Keratinocyte (primary cell): ENCODE measurements around the gene TNFAIP8. TPM values are rescaled to one million over a fixed set of nuclear protein-coding genes. Genes with fewer than 3 reads are reported as not detected.

Experiments used
- DNase-seq: peaks from one replicate; pipeline ENCODE4 v3.0.0-alpha.2; 2011; ENCODE audit warnings: low read depth, missing footprints, low spot score
- FAIRE-seq: peaks from 2 replicates; lab custom pipeline; 2011; peaks lifted over from hg19 to GRCh38; lab: Jason Lieb, UNC
- H2AFZ ChIP-seq: 2 replicates; pipeline ENCODE4 v1.6.0; 2012; ENCODE audit warnings: low read length, control low read depth, inconsistent platforms; ENCODE audit not compliant: control insufficient read depth
- H3K27ac ChIP-seq: 2 replicates; pipeline ENCODE4 v1.5.1; 2011; ENCODE audit warnings: low read length; ENCODE audit not compliant: control insufficient read depth, insufficient read depth
- H3K27me3 ChIP-seq: 3 replicates; pipeline ENCODE4 v1.6.0; 2011; ENCODE audit warnings: low read length; ENCODE audit not compliant: control insufficient read depth, insufficient read depth; ENCODE audit errors: extremely low read depth
- H3K36me3 ChIP-seq, 2 experiments: 2 replicates in 1 of 2; 3 replicates in 1 of 2; pipeline ENCODE4 v1.5.1; 2011; ENCODE audit warnings: low read length in 2 of 2, mild to moderate bottlenecking in 1 of 2; ENCODE audit not compliant: control insufficient read depth in 2 of 2, insufficient read depth in 2 of 2; ENCODE audit errors: extremely low read depth in 1 of 2
- H3K4me1 ChIP-seq: 3 replicates; pipeline ENCODE4 v1.5.1; 2011; ENCODE audit warnings: low read length; ENCODE audit not compliant: control insufficient read depth, insufficient read depth; ENCODE audit errors: extremely low read depth
- H3K4me2 ChIP-seq: 3 replicates; pipeline ENCODE4 v1.6.0; 2011; ENCODE audit warnings: low read depth, low read length; ENCODE audit not compliant: control insufficient read depth, insufficient read depth; ENCODE audit errors: extremely low read depth
- H3K4me3 ChIP-seq, 3 experiments: fragments of 200-600 bp in 1 of 3; sonication (generic) in 1 of 3; 2 replicates in 2 of 3; 3 replicates in 1 of 3; pipeline ENCODE4 v1.5.1; 2011 to 2016; ENCODE audit warnings: low read length in 3 of 3, mild to moderate bottlenecking in 3 of 3, control low read depth in 2 of 3, inconsistent platforms in 1 of 3, low read depth in 1 of 3, mixed read lengths in 1 of 3, mixed run types in 1 of 3, moderate library complexity in 1 of 3; ENCODE audit not compliant: control insufficient read depth in 2 of 3, insufficient read depth in 2 of 3; ENCODE audit errors: extremely low read depth in 1 of 3
- H3K79me2 ChIP-seq: 2 replicates; pipeline ENCODE4 v1.6.0; 2012; ENCODE audit warnings: low read length; ENCODE audit not compliant: control insufficient read depth, insufficient read depth
- H3K9ac ChIP-seq: 3 replicates; pipeline ENCODE4 v1.6.0; 2011; ENCODE audit warnings: low read length; ENCODE audit not compliant: control insufficient read depth, insufficient read depth; ENCODE audit errors: extremely low read depth
- H3K9me1 ChIP-seq: 3 replicates; pipeline ENCODE4 v1.6.0; 2011; ENCODE audit warnings: low read length; ENCODE audit not compliant: control insufficient read depth, insufficient read depth; ENCODE audit errors: extremely low read depth
- H3K9me3 ChIP-seq: 2 replicates; pipeline ENCODE4 v1.5.1; 2012; ENCODE audit warnings: low read depth, low read length; ENCODE audit not compliant: control insufficient read depth
- H4K20me1 ChIP-seq: 3 replicates; pipeline ENCODE4 v1.6.0; 2011; ENCODE audit warnings: low read length; ENCODE audit not compliant: control insufficient read depth, insufficient read depth; ENCODE audit errors: extremely low read depth
- EZH2 ChIP-seq: IDR thresholded peaks from one replicate; pipeline ENCODE4 v1.6.1; 2012; ENCODE audit warnings: inconsistent platforms, mild to moderate bottlenecking, low read length, moderate library complexity
- dilution Hi-C: fragments of 300-500 bp; cut with MboI; formaldehyde crosslinking; loops from one replicate; pipeline ENCODE4 v1.7.0; 2020; ENCODE audit warnings: low sequenced_read_pairs; ENCODE audit not compliant: extremely low pct_ligation_motif_present
- polyA plus RNA-seq, 5 experiments: library from polyadenylated mRNA; depleted of rRNA in 3 of 5; stranded (reverse) in 3 of 5; stranded (forward) in 1 of 5; unstranded in 1 of 5; fragments of >200 nt; gene quantifications; 1 replicate in 1 of 5; 2 replicates in 3 of 5; 3 replicates in 1 of 5; pipeline versions ENCODE4 v1.2.1 to v1.2.3, GENCODE V29; 2011 to 2012; ENCODE audit warnings: missing spikeins in 2 of 5, low read depth in 1 of 5, low replicate concordance in 1 of 5
- TF ChIP-seq, protein P1 (sequence below), 3 experiments: IDR thresholded peaks in 1 of 3; conservative IDR thresholded peaks in 1 of 3; optimal IDR thresholded peaks in 1 of 3; 2 replicates in 2 of 3; 3 replicates in 1 of 3; pipeline versions ENCODE3 to v1.5.1; 2011; ENCODE audit warnings: low read length in 3 of 3, mild to moderate bottlenecking in 3 of 3, moderate library complexity in 2 of 3, control low read depth in 1 of 3, inconsistent platforms in 1 of 3; ENCODE audit not compliant: insufficient read depth in 2 of 3; ENCODE audit errors: extremely low read depth in 1 of 3

TNFAIP8 gene
- polyA plus RNA-seq, 1 donor (not counting 4 experiments of a cell fraction or from before 2014, with no cell fraction given) = 20.8 TPM

DNA sequence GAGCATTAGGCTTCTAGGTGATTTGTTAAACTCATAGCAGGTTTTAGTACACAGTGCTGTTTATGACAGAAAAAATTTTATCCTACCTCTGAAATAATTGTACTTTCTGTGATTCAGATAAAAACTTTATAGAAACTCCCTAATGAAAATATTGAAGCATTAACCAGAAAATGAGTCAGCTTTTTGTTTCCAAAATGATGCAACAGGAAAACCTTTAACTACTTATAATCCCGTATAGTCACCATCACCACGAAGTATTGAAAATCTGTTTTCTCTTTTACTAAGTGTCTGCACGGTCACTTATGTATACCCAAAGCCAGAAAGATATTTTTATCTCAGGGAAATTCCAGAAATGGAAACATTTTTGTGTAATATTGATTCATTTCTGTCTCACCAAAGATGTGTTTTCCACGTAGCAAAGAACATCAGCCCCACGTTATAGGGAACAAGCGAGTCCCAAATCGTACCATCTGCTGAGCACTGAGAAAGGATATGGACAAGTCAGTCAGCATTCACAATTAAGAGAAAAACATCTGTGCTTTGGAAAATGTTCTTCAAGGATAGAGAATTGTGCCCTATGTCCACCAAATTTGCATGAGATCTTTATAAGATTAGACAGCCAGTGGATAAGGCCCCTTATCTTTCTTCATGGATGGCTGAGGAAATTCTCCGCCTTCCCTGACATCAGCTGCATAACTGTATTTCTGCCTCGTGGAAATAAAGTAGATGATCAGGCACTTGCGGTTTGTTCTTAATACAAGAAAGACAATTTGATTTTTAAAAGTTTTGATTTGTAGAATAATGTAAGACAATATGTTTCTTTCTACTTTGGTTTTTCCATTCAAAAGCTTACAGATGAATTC is 41.9 kb downstream of the TNFAIP8 start:
- Histone ChIP-seq H3K36me3 (no peaks in the 10 kb centered on the region), H3K9ac (peak overlapping the region; percentile 19), H3K27me3 (no peaks in the 10 kb centered on the region), H3K4me3 (no peak overlapping the region), H3K9me1 (no peaks in the 10 kb centered on the region), H4K20me1 (no peaks in the 10 kb centered on the region), H3K27ac (peak overlapping the region; percentile 66), H3K79me2 (no peaks in the 10 kb centered on the region), H3K4me2 (peak overlapping the region; percentile 59), H2AFZ (no peak overlapping the region), H3K9me3 (no peaks in the 10 kb centered on the region), H3K4me1 (peaks cover 35% of the 10 kb centered on the region)
- dilution Hi-C loops = no loop called here
- TF ChIP-seq EZH2 = no peak
- TF ChIP-seq, protein P1, sequence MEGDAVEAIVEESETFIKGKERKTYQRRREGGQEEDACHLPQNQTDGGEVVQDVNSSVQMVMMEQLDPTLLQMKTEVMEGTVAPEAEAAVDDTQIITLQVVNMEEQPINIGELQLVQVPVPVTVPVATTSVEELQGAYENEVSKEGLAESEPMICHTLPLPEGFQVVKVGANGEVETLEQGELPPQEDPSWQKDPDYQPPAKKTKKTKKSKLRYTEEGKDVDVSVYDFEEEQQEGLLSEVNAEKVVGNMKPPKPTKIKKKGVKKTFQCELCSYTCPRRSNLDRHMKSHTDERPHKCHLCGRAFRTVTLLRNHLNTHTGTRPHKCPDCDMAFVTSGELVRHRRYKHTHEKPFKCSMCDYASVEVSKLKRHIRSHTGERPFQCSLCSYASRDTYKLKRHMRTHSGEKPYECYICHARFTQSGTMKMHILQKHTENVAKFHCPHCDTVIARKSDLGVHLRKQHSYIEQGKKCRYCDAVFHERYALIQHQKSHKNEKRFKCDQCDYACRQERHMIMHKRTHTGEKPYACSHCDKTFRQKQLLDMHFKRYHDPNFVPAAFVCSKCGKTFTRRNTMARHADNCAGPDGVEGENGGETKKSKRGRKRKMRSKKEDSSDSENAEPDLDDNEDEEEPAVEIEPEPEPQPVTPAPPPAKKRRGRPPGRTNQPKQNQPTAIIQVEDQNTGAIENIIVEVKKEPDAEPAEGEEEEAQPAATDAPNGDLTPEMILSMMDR (optimal IDR thresholded peaks at IDR 0.05 in 1 of 3, IDR thresholded peaks at IDR 0.05 in 1 of 3, conservative IDR thresholded peaks at IDR 0.05 in 1 of 3; ENCODE audit: extremely low read depth in 1 of 3, insufficient read depth in 2 of 3, low read length in 3 of 3) = no peak
- DNase-seq (no peak), FAIRE-seq (no peak)

DNA sequence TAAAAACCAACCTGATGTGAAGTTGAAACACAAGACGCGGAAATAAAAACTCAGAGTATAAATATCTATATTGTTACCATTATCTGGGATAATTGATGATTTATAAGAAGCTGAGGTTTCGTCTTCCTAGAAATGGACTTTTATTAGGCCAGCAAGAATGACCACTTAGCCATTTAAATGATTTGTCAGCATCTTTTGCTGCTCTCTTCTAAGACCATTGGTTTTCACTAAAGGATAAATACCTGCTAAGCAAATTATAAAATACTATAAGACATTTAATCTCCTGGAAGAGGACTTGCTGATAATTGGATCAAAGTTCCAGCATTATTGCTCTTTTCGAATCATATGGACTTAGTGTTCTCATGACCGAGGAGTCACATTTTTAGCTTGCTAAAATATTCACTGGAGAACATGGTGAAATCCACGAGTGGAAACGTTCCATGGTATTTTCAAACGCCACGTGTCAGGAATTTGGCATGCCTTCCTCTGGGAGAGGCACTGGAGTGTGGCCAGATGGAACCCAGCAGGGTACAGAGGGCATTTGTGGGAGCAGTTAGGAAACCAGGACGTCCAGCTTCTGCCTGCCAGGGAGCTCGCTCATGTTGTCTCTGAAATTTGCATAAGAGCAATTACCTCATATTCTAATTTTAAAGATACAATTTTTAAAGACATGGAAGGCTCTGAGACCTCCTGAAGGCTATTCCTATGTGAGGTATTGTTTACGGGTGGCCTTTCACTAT is 43.1 kb downstream of the TNFAIP8 start:
- Histone ChIP-seq H4K20me1 (no peaks in the 10 kb centered on the region), H3K9ac (no peak overlapping the region), H3K79me2 (no peaks in the 10 kb centered on the region), H3K27me3 (no peaks in the 10 kb centered on the region), H3K27ac (peak overlapping the region; percentile 23), H2AFZ (peak overlapping the region; percentile 60), H3K36me3 (no peaks in the 10 kb centered on the region), H3K4me3 (no peak overlapping the region), H3K4me1 (peaks cover 28% of the 10 kb centered on the region), H3K4me2 (peak overlapping the region; percentile 44), H3K9me3 (no peaks in the 10 kb centered on the region), H3K9me1 (no peaks in the 10 kb centered on the region)
- dilution Hi-C loops = no loop called here
- no peak for DNase-seq
- peak; percentile 34 for FAIRE-seq
- TF ChIP-seq, protein P1 (optimal IDR thresholded peaks at IDR 0.05 in 1 of 3, IDR thresholded peaks at IDR 0.05 in 1 of 3, conservative IDR thresholded peaks at IDR 0.05 in 1 of 3; ENCODE audit: extremely low read depth in 1 of 3, insufficient read depth in 2 of 3, low read length in 3 of 3) = no peak
- TF ChIP-seq EZH2 = no peak
